Brain microvascular endothelial cell (primary cell): ENCODE measurements around the gene KIZ.

Experiments used
- DNase-seq: peaks from one replicate; pipeline ENCODE4 v3.0.0-alpha.2; 2020
- H3K27ac ChIP-seq: fragments of 250-450 bp; sonication (Bioruptor Pico); 2 replicates; pipeline ENCODE4 v1.5.1; 2020; ENCODE audit warnings: mild to moderate bottlenecking, moderate library complexity
- H3K27me3 ChIP-seq: fragments of 250-450 bp; sonication (Bioruptor Pico); replicated peaks from 2 replicates; pipeline ENCODE4 v1.5.1; 2020; ENCODE audit warnings: mild to moderate bottlenecking
- H3K36me3 ChIP-seq: fragments of 250-450 bp; sonication (Bioruptor Pico); replicated peaks from 2 replicates; pipeline ENCODE4 v1.5.1; 2020; ENCODE audit warnings: mild to moderate bottlenecking
- H3K4me3 ChIP-seq: 2 replicates; pipeline ENCODE4 v1.5.1; 2011; ENCODE audit warnings: low read depth, mild to moderate bottlenecking, control low read depth, low read length, moderate library complexity
- in situ Hi-C: cut with HindIII; loops from 2 replicates; pipeline ENCODE4 v1.10.0; 2017; ENCODE audit warnings: low sequenced_read_pairs, low pct_ligation_motif_present
- TF ChIP-seq, protein P1 (sequence below): IDR thresholded peaks from 2 replicates; pipeline ENCODE4 v1.5.1; 2011; ENCODE audit warnings: low read depth, mild to moderate bottlenecking, moderate library complexity, low read length, control low read depth, inconsistent platforms; ENCODE audit errors: missing control alignments

The KIZ gene, protein sequence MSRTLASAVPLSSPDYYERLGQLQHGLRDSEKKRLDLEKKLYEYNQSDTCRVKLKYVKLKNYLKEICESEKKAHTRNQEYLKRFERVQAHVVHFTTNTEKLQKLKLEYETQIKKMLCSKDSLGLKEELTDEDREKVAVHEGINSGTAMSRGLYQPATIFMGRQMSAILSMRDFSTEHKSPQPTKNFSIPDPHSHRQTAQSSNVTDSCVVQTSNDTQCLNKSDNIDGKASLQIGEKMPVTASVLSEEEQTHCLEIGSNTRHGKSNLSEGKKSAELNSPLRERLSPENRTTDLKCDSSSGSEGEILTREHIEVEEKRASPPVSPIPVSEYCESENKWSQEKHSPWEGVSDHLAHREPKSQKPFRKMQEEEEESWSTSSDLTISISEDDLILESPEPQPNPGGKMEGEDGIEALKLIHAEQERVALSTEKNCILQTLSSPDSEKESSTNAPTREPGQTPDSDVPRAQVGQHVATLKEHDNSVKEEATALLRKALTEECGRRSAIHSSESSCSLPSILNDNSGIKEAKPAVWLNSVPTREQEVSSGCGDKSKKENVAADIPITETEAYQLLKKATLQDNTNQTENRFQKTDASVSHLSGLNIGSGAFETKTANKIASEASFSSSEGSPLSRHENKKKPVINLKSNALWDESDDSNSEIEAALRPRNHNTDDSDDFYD

DNA sequence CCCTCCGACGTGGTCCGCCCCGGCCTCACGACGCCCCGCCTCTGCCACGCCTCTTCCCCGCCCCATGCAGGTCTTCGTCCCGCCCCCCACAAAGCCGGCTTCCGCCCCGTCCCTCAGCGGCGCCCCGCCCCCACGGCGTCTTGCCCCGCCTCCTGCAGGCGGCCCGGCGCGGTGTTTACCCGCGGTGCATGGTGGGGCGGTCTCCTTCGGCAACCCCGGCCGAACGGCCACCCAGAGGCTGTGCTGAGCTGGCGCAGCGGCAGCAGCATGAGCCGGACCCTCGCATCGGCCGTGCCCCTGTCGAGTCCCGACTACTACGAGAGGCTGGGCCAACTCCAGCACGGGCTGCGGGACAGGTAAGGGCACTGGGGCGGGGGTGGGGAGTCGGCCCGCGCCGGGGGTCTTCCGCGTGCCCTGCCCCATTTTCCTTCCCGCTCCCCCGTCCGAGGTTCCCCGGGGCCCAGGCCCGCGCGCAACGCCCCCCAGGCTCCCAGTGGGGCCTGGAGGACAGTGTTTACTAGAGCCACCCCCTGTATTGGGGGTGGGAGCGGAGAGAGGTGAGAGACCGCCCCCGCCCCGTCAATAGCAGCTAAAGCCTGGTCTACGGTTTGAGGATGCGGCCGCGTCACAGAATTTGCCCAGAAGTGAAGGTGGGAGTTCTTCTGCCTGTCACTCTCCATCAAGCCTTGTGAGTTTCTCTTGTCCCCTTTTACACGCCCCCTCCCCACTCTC is at the start of gene KIZ:
TSS of gene KIZ (plus strand) at position 234 of the 732 bp plus-strand sequence. CDS start at position 268, 34 bp downstream.
- DNase-seq: peak; percentile 91
- no peaks in the 10 kb centered on the region for H3K27me3 ChIP-seq
- no peaks in the 10 kb centered on the region for H3K36me3 ChIP-seq
- peak within 1 kb of the TSS; percentile 51 for H3K27ac ChIP-seq
- TF ChIP-seq, protein P1, sequence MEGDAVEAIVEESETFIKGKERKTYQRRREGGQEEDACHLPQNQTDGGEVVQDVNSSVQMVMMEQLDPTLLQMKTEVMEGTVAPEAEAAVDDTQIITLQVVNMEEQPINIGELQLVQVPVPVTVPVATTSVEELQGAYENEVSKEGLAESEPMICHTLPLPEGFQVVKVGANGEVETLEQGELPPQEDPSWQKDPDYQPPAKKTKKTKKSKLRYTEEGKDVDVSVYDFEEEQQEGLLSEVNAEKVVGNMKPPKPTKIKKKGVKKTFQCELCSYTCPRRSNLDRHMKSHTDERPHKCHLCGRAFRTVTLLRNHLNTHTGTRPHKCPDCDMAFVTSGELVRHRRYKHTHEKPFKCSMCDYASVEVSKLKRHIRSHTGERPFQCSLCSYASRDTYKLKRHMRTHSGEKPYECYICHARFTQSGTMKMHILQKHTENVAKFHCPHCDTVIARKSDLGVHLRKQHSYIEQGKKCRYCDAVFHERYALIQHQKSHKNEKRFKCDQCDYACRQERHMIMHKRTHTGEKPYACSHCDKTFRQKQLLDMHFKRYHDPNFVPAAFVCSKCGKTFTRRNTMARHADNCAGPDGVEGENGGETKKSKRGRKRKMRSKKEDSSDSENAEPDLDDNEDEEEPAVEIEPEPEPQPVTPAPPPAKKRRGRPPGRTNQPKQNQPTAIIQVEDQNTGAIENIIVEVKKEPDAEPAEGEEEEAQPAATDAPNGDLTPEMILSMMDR: peak; percentile 34
- in situ Hi-C loops: no loop called here
- H3K4me3 ChIP-seq: peak within 1 kb of the TSS; percentile 82

DNA sequence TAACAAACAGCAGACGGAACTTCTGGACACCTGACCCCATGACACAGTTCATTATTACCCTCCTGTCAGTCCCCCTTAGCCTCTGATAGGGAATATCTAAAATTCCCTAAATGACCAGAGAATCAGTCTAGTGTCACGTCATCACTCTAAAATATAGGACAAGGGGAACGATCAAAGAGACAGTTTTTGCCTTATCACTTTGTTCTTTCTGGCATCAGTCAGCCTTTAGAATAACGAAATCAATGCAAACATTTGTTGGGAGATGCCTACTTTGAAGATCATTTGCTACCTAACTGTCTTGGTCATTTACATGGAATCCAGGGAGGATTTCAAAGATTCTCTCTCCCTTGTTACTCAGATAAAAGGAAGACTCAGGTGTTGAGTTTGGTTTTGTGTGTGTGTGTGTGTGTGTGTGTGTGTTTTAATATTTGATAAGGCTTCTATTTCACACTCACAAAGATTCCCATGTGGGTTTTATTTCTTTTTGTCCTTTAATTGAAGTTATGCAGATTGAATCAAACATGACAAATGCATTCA is 48.0 kb upstream of the KIZ start:
- Histone ChIP-seq H3K27ac (no peak overlapping the region), H3K27me3 (no peaks in the 10 kb centered on the region), H3K4me3 (no peak overlapping the region), H3K36me3 (no peaks in the 10 kb centered on the region)
- DNase-seq: no peak
- in situ Hi-C loops: no loop called here
- TF ChIP-seq, protein P1: no peak

DNA sequence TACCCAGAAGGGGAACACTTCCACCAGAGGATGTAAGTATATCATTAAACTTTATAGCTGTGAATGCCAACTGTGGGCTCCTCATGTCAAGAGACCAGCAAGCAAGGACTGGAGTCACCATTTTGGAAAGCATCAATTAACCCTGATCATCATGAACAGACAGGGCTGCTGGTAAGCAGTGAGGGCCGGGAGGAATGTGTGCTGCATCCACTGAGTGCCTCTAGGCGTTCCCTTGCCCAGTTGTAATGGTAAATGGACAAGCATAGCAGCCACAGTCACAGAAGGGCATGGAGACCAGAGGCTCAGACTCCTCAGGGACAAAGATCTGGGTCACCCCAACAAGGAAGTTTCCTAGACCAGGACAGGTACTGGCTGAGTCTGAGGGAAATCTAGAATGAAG is 43.3 kb upstream of the KIZ start:
- DNase-seq: no peak
- Histone ChIP-seq H3K27me3 (no peaks in the 10 kb centered on the region), H3K36me3 (no peaks in the 10 kb centered on the region), H3K4me3 (no peak overlapping the region), H3K27ac (no peak overlapping the region)
- TF ChIP-seq, protein P1: no peak
- in situ Hi-C loops: no loop called here

DNA sequence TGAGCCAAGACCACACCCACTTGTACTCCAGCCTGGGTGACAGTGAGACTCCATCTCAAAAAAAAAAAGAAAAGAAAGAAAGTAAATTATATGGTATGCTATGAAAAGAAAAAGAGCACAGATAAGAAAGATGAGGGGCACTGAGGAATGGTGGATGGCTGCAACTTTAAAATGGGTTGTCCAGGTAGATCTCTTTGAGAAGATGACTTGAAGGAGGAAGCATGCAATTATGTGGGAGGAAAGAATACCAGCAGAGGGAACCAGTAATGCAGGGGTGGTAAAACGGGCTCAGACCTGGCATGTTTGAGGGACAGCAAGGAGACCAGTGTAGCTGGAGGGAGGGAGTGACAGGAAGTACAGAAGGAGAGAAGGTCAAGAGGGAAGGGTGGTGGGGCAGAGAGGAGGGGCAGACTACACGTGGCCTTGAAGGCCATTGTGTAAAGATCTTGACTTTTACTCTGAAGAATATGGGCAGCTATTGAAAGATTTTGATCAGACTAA is 42.0 kb upstream of the KIZ start:
- TF ChIP-seq, protein P1: no peak
- in situ Hi-C loops: no loop called here
- Histone ChIP-seq H3K27me3 (no peaks in the 10 kb centered on the region), H3K4me3 (no peak overlapping the region), H3K36me3 (no peaks in the 10 kb centered on the region), H3K27ac (no peak overlapping the region)
- DNase-seq: no peak

DNA sequence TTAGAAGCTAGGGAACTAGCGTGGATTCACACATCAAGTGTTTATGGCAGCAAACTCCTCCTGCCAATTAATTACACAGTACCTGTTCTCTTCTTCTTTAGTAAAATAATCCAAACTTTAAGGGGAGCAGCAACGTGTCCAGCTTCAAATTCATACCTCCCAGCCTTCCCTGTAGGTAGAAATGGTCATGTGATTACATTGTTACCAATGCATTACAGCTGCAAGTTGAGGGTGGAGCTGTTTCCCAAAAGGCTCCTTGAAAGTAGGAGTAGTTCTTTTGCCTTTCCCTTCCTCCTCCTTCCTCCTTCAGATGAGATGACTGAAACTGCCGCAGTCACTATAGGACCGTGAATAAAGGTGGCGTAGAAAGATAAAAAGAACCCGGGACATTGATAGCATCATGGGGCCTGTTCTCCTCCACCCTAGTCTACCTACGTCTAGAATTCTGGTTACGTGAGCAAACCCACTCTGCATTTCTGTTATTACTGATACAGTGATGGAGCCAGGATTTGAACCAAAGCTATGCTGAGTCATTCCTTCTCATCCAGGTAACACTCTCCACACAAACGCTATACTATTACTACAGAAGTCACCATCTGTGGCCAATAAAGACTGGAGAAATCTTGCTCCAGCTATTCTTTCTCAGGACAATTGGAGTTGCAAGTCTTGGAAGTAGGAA is 37.9 kb upstream of the KIZ start:
- TF ChIP-seq, protein P1: no peak
- in situ Hi-C loops: no loop called here
- no peak overlapping the region for H3K27ac ChIP-seq

More for the DNA sequence above, 37.9 kb upstream of the KIZ start:
- no peaks in the 10 kb centered on the region for H3K36me3 ChIP-seq
- DNase-seq: no peak
- no peaks in the 10 kb centered on the region for H3K27me3 ChIP-seq
- H3K4me3 ChIP-seq: no peak overlapping the region
